GM19023 (cell line): ENCODE measurements around the gene IL3.

Experiments used
- ATAC-seq: cut with Tn5 transposase; IDR thresholded peaks from one replicate; pipeline ENCODE4 v1.9.1; 2021; ENCODE audit warnings: mild to moderate bottlenecking, moderate library complexity; ENCODE audit not compliant: unreplicated experiment

IL3 gene

GRCh38 chr5:132110930-132111329 lies 50.5 kb downstream of the IL3 start:
- no peak for ATAC-seq

DNA sequence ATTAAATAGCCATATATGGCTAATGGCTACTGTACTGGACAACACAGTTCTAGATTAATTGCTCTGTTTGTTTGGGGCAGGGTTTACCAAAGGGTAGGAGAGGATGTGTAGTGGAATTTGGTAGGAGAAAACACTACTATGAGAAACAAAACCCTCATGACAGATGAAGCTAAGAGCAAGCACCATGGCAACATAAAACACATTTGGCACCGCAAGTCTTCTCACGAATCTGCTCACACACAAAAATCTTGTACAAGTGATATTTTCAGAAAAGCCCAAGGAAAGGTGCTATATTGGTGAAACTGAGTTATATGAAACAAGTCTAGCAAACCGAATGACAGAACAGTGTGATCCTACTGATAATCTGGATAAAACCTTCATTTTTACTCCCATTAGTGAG lies 51.7 kb downstream of the IL3 start:
- no peak for ATAC-seq
